GM10266 (cell line): ENCODE results near the gene NCAPG.
A peak's percentile ranks its signal among the peaks of the same experiment; 100 is the strongest.

Source experiments
- DNase-seq: peaks from one replicate; pipeline ENCODE4 v3.0.0; 2012; ENCODE audit errors: extremely low spot score
- CTCF ChIP-seq: IDR thresholded peaks from 2 replicates; pipeline ENCODE4 v1.5.1; 2012; ENCODE audit warnings: mild to moderate bottlenecking, low read depth; ENCODE audit not compliant: control insufficient read depth, insufficient read depth; ENCODE audit errors: missing control alignments

The NCAPG gene

GRCh38 chr4:17875402-17876070, 64.8 kb downstream of the NCAPG start:
- no peak for TF ChIP-seq CTCF
- peak; percentile 23 for DNase-seq

GRCh38 chr4:17876943-17877342, 66.2 kb downstream of the NCAPG start:
- no peak for TF ChIP-seq CTCF

GRCh38 chr4:17877661-17878060, 66.9 kb downstream of the NCAPG start:
- TF ChIP-seq CTCF = no peak
- no peak for DNase-seq

More at GRCh38 chr4:17876943-17877342, 66.2 kb downstream of the NCAPG start:
- DNase-seq = no peak

- no peak for DNase-seq
Measured at GRCh38 chr4:17884063-17884462, 73.3 kb downstream of the NCAPG start.

GRCh38 chr4:17884511-17884910, 73.7 kb downstream of the NCAPG start:
- DNase-seq = no peak
- TF ChIP-seq CTCF = no peak

More at GRCh38 chr4:17884063-17884462, 73.3 kb downstream of the NCAPG start:
- no peak for TF ChIP-seq CTCF

GRCh38 chr4:17889692-17890091, 78.9 kb downstream of the NCAPG start:
- no peak for TF ChIP-seq CTCF
- no peak for DNase-seq

- no peak for TF ChIP-seq CTCF
- DNase-seq = no peak
Measured at GRCh38 chr4:17894421-17894820, 83.6 kb downstream of the NCAPG start.
